ENCODE data around the gene RABL6.

- TF ChIP-seq CTCF (IDR thresholded peaks at IDR 0.05; ENCODE audit: insufficient read depth, low read depth, low read length): no peak
- TF ChIP-seq EZH2 (IDR thresholded peaks at IDR 0.05; ENCODE audit: insufficient read depth, low read length): no peak
Measured at GRCh38 chr9:136861874-136862457, 54.2 kb downstream of the RABL6 start.
